ENCODE results near the gene SLC46A2. TPM values are rescaled to one million over a fixed set of nuclear protein-coding genes. Genes with fewer than 3 reads are reported as not detected.
A peak's percentile ranks its signal among the peaks of the same experiment; 100 is the strongest.

SLC46A2 gene
- total RNA-seq, 2 experiments from 2014 or later = not detected

DNA sequence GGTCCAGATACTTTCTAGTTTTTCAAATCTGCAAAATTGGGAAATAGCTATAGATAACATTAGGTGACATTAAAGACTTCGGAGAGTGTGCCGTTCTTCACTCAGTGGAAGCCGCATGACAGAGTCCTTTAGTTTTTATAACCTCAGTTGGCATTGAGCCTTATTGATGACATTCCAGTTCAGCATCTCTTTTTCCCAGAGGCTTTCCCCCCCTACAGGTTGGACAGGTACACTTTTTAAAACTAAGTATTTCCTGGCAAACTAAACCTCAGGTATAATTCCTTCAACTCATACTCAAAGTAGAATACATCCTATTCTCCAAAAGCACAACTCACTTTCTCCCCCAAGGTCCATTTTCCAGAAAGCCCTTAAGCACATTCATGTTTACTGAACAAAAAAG is 58.7 kb downstream of the SLC46A2 start:
- intact Hi-C loops (cut with micrococcal nuclease; ENCODE audit: unreplicated experiment) = no loop called here
- no peaks in the 10 kb centered on the region for H3K79me2 ChIP-seq (ENCODE audit: insufficient read depth, low read depth, low read length)
- no peaks in the 10 kb centered on the region for H3K9me2 ChIP-seq (ENCODE audit: insufficient read depth, low read length)
- POLR2A ChIA-PET = no interaction called here
- H3K36me3 ChIP-seq (ENCODE audit: insufficient read depth, low read length) = no peaks in the 10 kb centered on the region
- H4K20me1 ChIP-seq (ENCODE audit: insufficient read depth, low read length) = no peaks in the 10 kb centered on the region
- no peak for TF ChIP-seq EZH2phosphoT487 (IDR thresholded peaks at IDR 0.05; ENCODE audit: borderline replicate concordance, low read depth, low read length)
- TF ChIP-seq, protein P1, sequence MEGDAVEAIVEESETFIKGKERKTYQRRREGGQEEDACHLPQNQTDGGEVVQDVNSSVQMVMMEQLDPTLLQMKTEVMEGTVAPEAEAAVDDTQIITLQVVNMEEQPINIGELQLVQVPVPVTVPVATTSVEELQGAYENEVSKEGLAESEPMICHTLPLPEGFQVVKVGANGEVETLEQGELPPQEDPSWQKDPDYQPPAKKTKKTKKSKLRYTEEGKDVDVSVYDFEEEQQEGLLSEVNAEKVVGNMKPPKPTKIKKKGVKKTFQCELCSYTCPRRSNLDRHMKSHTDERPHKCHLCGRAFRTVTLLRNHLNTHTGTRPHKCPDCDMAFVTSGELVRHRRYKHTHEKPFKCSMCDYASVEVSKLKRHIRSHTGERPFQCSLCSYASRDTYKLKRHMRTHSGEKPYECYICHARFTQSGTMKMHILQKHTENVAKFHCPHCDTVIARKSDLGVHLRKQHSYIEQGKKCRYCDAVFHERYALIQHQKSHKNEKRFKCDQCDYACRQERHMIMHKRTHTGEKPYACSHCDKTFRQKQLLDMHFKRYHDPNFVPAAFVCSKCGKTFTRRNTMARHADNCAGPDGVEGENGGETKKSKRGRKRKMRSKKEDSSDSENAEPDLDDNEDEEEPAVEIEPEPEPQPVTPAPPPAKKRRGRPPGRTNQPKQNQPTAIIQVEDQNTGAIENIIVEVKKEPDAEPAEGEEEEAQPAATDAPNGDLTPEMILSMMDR (conservative IDR thresholded peaks at IDR 0.05; ENCODE audit: low read length) = 0 out of 2 replicates have a peak, but pooled peaks have one; percentile 9
- BruUV-seq (replicated peaks) = no TSS peak
- H3K4me2 ChIP-seq (ENCODE audit: low read length) = no peak overlapping the region
- H3K27ac ChIP-seq (ENCODE audit: low read depth, low read length, poor library complexity, severe bottlenecking) = no peak overlapping the region
- no peak overlapping the region for H2AFZ ChIP-seq (ENCODE audit: low read length)
- H3K9me3 ChIP-seq (ENCODE audit: low read length) = no peaks in the 10 kb centered on the region
- H3K4me1 ChIP-seq (ENCODE audit: insufficient read depth, low read length, poor library complexity, severe bottlenecking) = no peaks in the 10 kb centered on the region
- no peak for DNase-seq (ENCODE audit: low spot score)
- no peak overlapping the region for H3K4me3 ChIP-seq (ENCODE audit: low read depth, low read length, poor library complexity, severe bottlenecking)
- CTCF ChIA-PET (ENCODE audit: unreplicated experiment) = no interaction called here

GRCh38 chr9:112831281-112831851 is 59.3 kb downstream of the SLC46A2 start:
- Histone ChIP-seq H3K4me3 (ENCODE audit: low read depth, low read length, poor library complexity, severe bottlenecking) (no peak overlapping the region), H3K4me2 (ENCODE audit: low read length) (no peak overlapping the region), H4K20me1 (ENCODE audit: insufficient read depth, low read length) (no peaks in the 10 kb centered on the region), H2AFZ (ENCODE audit: low read length) (no peak overlapping the region), H3K9me2 (ENCODE audit: insufficient read depth, low read length) (no peaks in the 10 kb centered on the region), H3K27ac (ENCODE audit: low read depth, low read length, poor library complexity, severe bottlenecking) (no peak overlapping the region), H3K79me2 (ENCODE audit: insufficient read depth, low read depth, low read length) (no peaks in the 10 kb centered on the region), H3K4me1 (ENCODE audit: insufficient read depth, low read length, poor library complexity, severe bottlenecking) (no peaks in the 10 kb centered on the region), H3K36me3 (ENCODE audit: insufficient read depth, low read length) (no peaks in the 10 kb centered on the region), H3K9me3 (ENCODE audit: low read length) (no peaks in the 10 kb centered on the region)
- DNase-seq (ENCODE audit: low spot score) = no peak
- intact Hi-C loops (cut with micrococcal nuclease; ENCODE audit: unreplicated experiment) = no loop called here
- BruUV-seq (replicated peaks) = no TSS peak
- ChIA-PET CTCF (ENCODE audit: unreplicated experiment) (no interaction called here), POLR2A (interaction anchor here (0.8 kb wide), 1 partner anchor 48 kb away, joined by 4 read pairs; no protein-coding TSS in a partner anchor)
- TF ChIP-seq, protein P1 (conservative IDR thresholded peaks at IDR 0.05; ENCODE audit: low read length) = no peak
- TF ChIP-seq EZH2phosphoT487 (IDR thresholded peaks at IDR 0.05; ENCODE audit: borderline replicate concordance, low read depth, low read length) = no peak

Other genes starting within 250 kb of the SLC46A2 start
- gene INIP, start 172.8 kb downstream of the SLC46A2 start, total RNA-seq (2014; rRNA removed; shearing (Covaris generic)) = 23.2 and 27.0 TPM in 2 replicates
- gene INIP, start 172.8 kb downstream of the SLC46A2 start, total RNA-seq (2022) = 34.4 and 34.5 TPM in 2 replicates
- 14.2 and 19.8 TPM in 2 replicates for gene SNX30, start 140.1 kb downstream of the SLC46A2 start, total RNA-seq (2014; rRNA removed; shearing (Covaris generic))
- gene SNX30, start 140.1 kb downstream of the SLC46A2 start, total RNA-seq (2022) = 13.5 and 17.1 TPM in 2 replicates
- gene ZNF883, start 121.3 kb upstream of the SLC46A2 start, total RNA-seq (2014; rRNA removed; shearing (Covaris generic)) = 0.59 TPM in 1 of 2 replicates, not detected in the other
- 0.33 TPM in 1 of 2 replicates, not detected in the other for gene ZNF883, start 121.3 kb upstream of the SLC46A2 start, total RNA-seq (2022)
- gene ZFP37, start 165.8 kb upstream of the SLC46A2 start, total RNA-seq (2014; rRNA removed; shearing (Covaris generic)) = 2.3 and 3.5 TPM in 2 replicates
- gene ZFP37, start 165.8 kb upstream of the SLC46A2 start, total RNA-seq (2022) = 1.3 and 1.6 TPM in 2 replicates

All from OCI-LY7 (cell line).